HG03565 (cell line): Measurements from ENCODE around the gene C19orf81.

Source experiments
- ATAC-seq: cut with Tn5 transposase; IDR thresholded peaks from one replicate; pipeline ENCODE4 v1.9.1; 2021; ENCODE audit warnings: mild to moderate bottlenecking, moderate library complexity; ENCODE audit not compliant: unreplicated experiment

C19orf81 gene

DNA sequence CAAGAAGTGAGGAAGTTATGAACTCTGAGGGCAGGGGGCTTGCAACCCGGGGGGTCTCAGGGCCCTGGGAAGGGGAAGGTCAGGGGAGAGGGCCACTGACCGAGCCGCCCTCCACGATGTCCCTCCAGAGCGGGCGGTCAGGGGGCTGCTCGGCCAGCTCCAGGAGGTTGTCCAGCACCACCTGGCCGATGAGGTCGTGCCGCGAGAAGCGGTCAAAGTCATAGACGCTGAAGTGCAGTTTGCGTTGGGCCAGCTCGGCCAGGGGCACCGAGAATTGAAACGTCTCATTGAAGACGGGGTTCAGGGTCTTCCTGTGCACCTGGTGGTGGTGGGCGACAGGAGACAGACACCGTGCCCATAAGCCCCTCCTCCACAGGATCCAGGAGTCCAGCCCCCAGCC is 20.1 kb upstream of the C19orf81 start:
- no peak for ATAC-seq

DNA sequence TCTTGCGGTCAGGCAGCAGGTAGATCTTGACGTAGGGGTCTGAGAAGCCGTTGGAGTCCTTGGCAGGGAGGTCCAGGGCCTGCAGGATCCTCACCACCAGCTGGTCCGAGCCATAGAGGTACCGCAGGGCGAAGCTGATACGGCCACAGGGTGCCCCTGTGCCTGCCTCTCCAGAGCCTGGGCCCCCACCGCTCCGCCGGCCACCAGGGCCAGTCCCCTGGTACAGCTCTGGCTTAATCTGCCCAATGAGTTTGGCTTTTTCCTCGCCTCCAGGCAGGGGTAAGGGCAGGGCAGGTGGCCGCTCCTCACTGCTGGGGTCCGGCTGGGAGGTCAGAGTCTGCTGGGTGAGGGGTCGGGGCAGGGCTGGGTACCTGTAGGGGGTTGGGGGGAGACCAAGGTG is 19.4 kb upstream of the C19orf81 start:
- no peak for ATAC-seq

- ATAC-seq = no peak
These were observed 17.0 kb upstream of the C19orf81 start for GRCh38 chr19:50632151-50632835.

DNA sequence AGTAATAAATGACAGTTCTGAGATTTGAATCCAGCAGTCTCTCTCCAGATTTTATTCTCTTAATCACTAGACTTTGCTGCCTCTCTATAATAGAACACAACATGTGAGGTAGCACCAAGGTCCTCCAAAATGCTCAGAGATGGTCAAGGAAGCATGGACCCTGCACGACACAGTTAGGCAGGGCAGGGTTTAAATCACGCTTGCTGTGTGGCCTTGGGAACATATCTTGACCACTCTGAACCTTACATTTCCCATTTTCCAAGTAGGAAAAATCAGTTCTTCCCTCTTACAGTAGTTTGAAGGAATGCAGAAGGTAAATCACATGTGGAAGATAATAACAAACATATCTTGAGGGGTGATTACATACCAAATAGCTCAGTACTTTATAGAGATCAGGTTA is 15.9 kb upstream of the C19orf81 start:
- ATAC-seq = no peak

DNA sequence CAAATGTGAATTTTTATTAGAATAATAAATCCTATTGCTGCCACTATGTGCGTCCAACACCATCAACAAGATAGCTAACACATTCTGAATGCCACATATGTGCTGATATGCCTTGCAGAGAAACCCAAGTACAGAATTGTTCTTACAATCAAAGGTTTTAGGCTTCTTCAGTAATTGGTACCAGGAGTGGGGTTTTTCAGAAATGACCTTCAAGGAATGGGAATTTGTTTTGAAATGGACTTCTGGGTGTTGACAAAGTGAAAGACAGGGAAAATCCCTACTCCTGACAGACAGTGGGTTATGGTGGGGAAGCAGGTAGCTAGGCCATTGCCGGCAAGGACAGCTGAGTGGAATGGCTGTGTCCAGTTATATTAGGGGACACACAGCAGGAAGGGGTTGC is 15.3 kb upstream of the C19orf81 start:
- ATAC-seq = no peak

GRCh38 chr19:50636317-50637085 is 12.7 kb upstream of the C19orf81 start:
- ATAC-seq = no peak

DNA sequence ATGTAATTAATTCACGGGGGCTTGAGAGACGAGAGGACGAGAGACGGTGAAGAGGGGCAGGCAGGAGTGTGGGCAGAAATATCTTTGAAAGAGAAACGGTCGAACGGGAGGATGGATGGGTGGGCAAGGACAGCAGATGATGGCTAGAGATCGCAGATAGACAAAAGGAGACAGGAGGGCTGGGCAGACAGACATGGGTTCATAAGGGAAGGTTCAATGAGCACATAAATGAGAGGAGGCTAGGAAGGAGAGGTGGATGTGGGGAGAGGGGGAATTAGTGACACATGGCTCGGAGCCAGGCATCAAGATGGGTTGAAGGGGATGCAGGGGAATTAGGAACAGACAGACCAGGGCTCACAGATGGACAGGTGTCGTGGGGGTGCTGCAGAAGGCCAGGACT is 10.6 kb upstream of the C19orf81 start:
- no peak for ATAC-seq

DNA sequence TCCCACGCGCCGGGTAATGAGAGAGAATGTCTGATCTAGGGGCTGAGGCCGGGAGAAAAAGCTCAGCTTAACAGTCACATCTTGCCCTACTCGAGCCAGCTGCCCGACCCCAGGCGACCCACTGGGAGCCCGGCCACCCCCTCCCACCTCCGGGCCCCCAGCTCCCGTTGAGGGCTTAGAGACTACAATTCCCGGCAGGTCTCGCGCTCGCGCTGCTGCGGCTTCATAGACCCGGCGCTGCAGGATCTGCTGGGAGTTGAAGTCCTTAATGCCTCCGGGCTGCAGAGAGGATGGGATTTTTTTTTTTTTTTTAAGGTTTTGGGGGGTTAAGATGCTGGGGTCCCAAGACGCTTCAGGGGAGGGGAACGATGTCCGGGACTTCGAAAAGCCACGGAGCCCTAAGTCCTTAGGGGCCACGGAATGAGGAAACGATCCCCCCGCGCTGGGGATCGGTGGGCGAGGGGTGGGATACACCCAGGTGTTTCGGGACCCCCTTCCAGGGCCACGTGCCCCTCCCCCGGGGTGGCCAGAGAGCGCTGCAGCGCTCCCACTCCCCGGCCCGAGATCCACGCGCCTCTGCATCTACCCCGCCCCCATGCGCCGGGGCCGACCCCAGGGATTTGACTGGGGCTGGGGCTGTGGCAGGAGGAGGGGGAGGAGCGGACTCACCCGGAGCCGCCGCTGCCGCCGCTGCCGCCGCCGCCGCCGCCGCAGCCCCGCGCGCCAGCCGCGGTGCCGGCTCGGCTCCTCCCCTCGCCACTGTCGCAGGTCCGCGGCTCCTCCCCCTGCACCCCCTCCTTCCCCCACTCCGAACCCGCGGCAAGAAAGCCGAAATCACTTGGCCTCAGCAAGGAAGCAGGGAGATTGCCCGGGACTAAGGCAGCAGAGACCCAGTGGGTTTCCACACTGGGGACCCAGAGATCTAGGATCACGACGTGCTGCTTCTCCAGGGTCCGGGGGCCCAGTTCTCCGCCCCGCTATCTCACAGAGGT is 9.8 kb upstream of the C19orf81 start, which contains the start of gene SYT3:
Gene SYT3, minus strand, starts transcription at position 761 of the 992 bp plus-strand sequence. CDS start 2,470 bp downstream, outside the sequence.
- ATAC-seq = no peak

DNA sequence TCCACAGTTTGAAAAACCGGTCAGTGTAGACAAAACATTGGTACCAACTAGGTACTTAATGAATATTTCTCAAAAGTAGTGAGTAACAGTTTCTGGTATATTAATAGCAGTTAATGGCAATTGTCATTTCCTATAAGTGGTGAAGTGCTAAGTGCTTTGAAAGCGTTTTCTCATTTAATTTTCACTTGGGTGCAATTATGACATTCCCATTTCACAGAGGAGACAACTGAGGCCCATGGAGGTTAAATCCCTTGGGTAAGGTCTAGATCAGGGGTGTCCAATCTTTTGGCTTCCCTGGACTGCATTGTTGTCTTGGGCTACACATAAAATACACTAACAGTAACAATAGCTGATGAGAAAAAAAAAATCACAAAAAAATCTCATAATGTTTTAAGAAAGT is 8.9 kb upstream of the C19orf81 start:
- no peak for ATAC-seq

- ATAC-seq = no peak
These were observed 4.8 kb upstream of the C19orf81 start for GRCh38 chr19:50644315-50644915.

DNA sequence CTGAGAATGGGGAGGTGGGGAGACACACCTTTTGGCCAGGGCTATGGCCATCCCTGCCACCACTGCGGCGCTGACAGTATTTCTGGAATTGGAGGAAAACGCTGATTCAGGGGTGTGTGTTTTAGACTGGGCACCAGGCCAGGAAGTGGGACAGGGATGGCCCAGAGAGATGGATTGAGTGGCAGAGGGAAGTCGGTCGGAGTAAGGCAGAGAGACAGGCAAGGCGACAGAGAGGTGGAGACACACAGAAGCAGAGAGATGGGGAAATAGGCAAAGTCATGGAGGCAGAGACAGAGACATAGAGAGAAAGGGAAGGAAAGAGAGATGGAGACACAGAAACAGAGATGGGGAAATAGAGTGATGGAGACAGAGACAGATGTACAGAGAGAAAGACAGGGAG is 4.1 kb upstream of the C19orf81 start:
- no peak for ATAC-seq

DNA sequence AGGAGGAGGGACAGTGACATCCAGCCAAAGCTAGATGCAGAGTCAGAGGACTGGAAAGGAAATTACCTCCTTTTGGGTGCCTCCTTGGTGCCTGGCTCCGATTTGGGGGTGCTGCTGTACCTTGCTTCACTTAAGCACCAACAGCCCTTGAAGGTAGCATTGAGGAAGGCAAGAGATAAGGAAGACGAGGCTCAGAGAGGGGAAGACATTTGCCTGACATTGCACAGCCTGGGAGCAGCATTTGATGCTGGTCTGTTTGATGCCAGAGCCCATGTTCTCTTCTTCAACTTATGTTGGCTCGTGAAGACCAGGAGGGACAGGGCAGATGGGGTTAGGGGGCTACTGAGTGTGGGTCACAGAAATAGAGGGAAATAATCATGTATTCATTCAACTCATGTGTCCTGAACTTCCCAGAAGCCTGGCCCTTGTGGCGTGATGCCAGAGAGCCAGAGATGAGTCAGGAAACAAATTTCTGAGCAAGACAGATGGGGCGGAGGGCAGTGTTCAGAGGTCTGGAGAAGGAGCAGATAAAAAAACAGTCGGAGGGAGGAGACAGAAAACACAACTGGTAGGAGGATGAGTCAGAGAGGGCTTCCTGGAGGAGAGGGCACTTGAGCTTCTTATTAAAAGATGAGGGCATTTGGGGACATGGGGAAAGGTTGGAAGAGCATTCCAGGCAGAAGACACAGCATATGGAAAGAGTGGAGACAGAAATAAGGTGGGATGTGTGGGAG is 3.0 kb upstream of the C19orf81 start:
- no peak for ATAC-seq

GRCh38 chr19:50647879-50648615 is 1.2 kb upstream of the C19orf81 start:
- ATAC-seq = no peak

DNA sequence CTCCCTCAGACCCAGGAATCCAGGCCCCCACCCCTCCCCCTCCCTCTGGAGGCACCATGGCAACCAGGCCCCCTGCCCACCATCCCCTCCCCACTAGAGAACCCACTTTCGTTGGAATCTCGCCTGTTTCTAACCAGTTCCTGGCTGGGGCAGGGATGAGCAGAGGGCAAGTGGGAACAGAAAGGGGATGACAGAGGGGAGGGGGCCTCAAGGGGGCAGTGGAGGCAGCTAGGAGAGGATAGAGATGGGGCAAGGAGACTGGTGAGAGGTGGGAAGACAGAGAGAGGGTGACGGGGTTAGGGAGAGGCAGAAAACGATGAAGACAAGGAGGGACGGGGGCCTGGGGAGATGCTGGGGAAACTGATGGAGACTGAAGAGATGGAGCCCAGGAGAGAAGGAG is 586 bp upstream of the C19orf81 start:
- ATAC-seq = no peak

- no peak for ATAC-seq
These were observed 1.9 kb downstream of the C19orf81 start for GRCh38 chr19:50651174-50651573.

DNA sequence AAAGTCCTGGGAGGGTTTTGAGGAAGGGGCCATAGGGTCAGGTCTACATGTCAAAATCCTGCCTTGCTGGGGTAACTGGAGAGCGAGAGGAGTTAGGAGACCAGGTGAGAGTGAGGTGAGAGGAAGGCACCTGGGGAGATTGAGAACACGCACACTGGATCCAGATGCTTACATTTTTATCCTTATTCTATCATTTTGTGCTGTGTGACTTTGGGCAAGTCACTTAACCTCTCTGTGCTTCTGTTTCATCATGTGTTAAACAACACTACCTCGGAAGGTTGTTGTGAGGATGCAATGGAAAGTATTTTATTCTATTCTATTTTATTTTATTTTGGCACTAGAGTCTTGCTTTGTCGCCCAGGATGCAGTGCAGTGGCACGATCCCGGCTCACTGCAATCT is 3.5 kb downstream of the C19orf81 start:
- no peak for ATAC-seq

DNA sequence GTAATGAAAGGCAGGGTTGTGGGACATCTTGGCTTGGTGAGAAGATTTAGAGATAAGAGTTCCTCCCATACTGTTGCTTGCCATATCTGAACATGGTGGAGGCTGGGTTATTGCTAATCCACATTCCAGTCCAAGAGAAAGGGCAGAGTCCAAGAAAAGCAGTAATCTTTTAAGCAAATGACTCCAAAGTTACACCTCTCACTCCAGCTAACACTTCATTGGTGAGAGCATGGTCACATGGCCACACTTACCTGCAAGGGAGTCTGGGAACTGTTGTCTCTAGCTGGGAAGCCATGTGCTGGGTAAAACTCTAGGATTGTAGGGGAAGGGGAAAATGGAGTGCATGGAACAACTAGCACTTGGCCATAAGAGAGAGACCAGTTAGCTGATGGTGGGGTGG is 5.6 kb downstream of the C19orf81 start:
- ATAC-seq = no peak

DNA sequence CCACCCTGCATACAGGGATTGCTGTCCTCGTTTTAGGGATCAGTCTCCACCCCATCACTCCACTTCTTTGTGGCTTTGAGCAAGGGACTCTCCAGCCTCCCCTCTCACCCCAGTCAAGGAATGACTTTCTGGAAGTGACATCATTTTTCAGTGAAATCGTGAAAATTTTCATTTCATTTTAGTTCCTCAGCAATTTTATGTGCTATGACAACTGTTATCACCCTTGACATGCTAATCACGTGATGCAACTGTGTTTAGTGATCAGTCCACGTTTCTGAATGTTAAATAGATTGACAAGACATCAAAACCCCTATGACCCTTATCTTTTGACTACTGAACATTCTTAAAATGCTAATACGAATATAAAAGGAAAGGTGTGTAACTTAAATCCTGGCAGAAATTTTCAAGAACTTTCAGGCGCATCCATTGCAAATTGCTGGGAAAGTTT is 8.0 kb downstream of the C19orf81 start:
- ATAC-seq = no peak

GRCh38 chr19:50657712-50658440 is 8.6 kb downstream of the C19orf81 start:
- peak; percentile 51 for ATAC-seq
